WTC11 (cell line): Measurements from ENCODE around the gene AGMAT. TPM values are rescaled to one million over a fixed set of nuclear protein-coding genes. Genes with fewer than 3 reads are reported as not detected.

Source experiments
- ATAC-seq: fragments of 200-7000 bp; cut with Tn5 transposase; 2 replicates; pipeline ENCODE4 v1.10.0; 2021; ENCODE audit warnings: mild to moderate bottlenecking, moderate library complexity
- CTCF ChIA-PET: fragments of 300-600 bp; sonication (Branson Sonifier 250); formaldehyde crosslinking; loops from one replicate; lab custom pipeline; 2021; ENCODE audit warnings: antibody characterized with exemption; lab: Charles Lee
- POLR2A ChIA-PET: fragments of 350-600 bp; sonication (Branson Sonifier 250); formaldehyde crosslinking; loops from one replicate; lab custom pipeline; 2021; ENCODE audit warnings: antibody characterized with exemption; lab: Charles Lee
- DNase-seq: peaks from one replicate; pipeline ENCODE4 v3.0.0; 2021; ENCODE audit warnings: low spot score
- H3K27ac Mint-ChIP-seq: 2 replicates; pipeline ENCODE4 v1.8.0; 2021; ENCODE audit warnings: mixed read lengths
- H3K27me3 Mint-ChIP-seq: 2 replicates; pipeline ENCODE4 v1.8.0; 2021; ENCODE audit warnings: low read depth, mild to moderate bottlenecking, moderate library complexity, mixed read lengths
- H3K36me3 Mint-ChIP-seq: 2 replicates; pipeline ENCODE4 v1.8.0; 2021; ENCODE audit warnings: mixed read lengths
- H3K4me1 Mint-ChIP-seq: 2 replicates; pipeline ENCODE4 v1.8.0; 2022; ENCODE audit warnings: mixed read lengths
- H3K4me3 Mint-ChIP-seq: 2 replicates; pipeline ENCODE4 v1.8.0; 2021; ENCODE audit warnings: mild to moderate bottlenecking, moderate library complexity, mixed read lengths
- H3K9me3 Mint-ChIP-seq: 2 replicates; pipeline ENCODE4 v1.8.0; 2021; ENCODE audit warnings: mixed read lengths
- AR ChIP-seq: fragments of 250-450 bp; sonication (Bioruptor Pico); IDR thresholded peaks from 2 replicates; pipeline ENCODE4 v1.9.0; 2021; ENCODE audit warnings: mild to moderate bottlenecking
- ATF1 ChIP-seq: sonication (generic); formaldehyde crosslinking; IDR thresholded peaks from 2 replicates; pipeline ENCODE4 v1.8.1; 2023; ENCODE audit warnings: mild to moderate bottlenecking, moderate library complexity, missing genetic modification reagents
- FOXP1 ChIP-seq: sonication (generic); formaldehyde crosslinking; IDR thresholded peaks from 2 replicates; pipeline ENCODE4 v1.8.0; 2022; ENCODE audit warnings: missing genetic modification reagents, mild to moderate bottlenecking, moderate library complexity, borderline replicate concordance
- HMGA2 ChIP-seq: fragments of 250-450 bp; sonication (Bioruptor Pico); IDR thresholded peaks from 2 replicates; pipeline ENCODE4 v1.4.0; 2021; ENCODE audit warnings: mild to moderate bottlenecking, moderate library complexity
- HMGXB4 ChIP-seq: sonication (generic); formaldehyde crosslinking; IDR thresholded peaks from 2 replicates; pipeline ENCODE4 v1.8.1; 2023; ENCODE audit warnings: mild to moderate bottlenecking, moderate library complexity, missing genetic modification reagents
- IRF2 ChIP-seq: sonication (generic); formaldehyde crosslinking; IDR thresholded peaks from 2 replicates; pipeline ENCODE4 v1.8.0; 2022; ENCODE audit warnings: low read depth, missing genetic modification reagents, borderline replicate concordance
- NFE2L1 ChIP-seq: sonication (generic); formaldehyde crosslinking; IDR thresholded peaks from 2 replicates; pipeline ENCODE4 v1.8.1; 2023; ENCODE audit warnings: missing genetic modification reagents
- NR1H2 ChIP-seq: sonication (generic); formaldehyde crosslinking; IDR thresholded peaks from 2 replicates; pipeline ENCODE4 v1.9.0; 2021; ENCODE audit warnings: mild to moderate bottlenecking, moderate library complexity, missing genetic modification reagents
- NR2C2 ChIP-seq: sonication (generic); formaldehyde crosslinking; IDR thresholded peaks from 2 replicates; pipeline ENCODE4 v1.8.0; 2022; ENCODE audit warnings: mild to moderate bottlenecking, missing genetic modification reagents
- OVOL2 ChIP-seq: fragments of 250-450 bp; sonication (Bioruptor Pico); IDR thresholded peaks from 2 replicates; pipeline ENCODE4 v1.9.0; 2021; ENCODE audit warnings: mild to moderate bottlenecking, borderline replicate concordance
- PRRX2 ChIP-seq: fragments of 250-450 bp; sonication (Bioruptor Pico); IDR thresholded peaks from 2 replicates; pipeline ENCODE4 v1.8.0; 2021; ENCODE audit warnings: mild to moderate bottlenecking
- SMAD4 ChIP-seq: sonication (generic); formaldehyde crosslinking; IDR thresholded peaks from 2 replicates; pipeline ENCODE4 v1.8.0; 2022; ENCODE audit warnings: mild to moderate bottlenecking, missing genetic modification reagents
- ZNF121 ChIP-seq: sonication (generic); formaldehyde crosslinking; IDR thresholded peaks from 2 replicates; pipeline ENCODE4 v1.8.0; 2023; ENCODE audit warnings: missing genetic modification reagents
- ZNF263 ChIP-seq: sonication (generic); formaldehyde crosslinking; IDR thresholded peaks from 2 replicates; pipeline ENCODE4 v1.8.1; 2022; ENCODE audit warnings: low read depth, mild to moderate bottlenecking, moderate library complexity, missing genetic modification reagents
- total RNA-seq: library from RNA; stranded (reverse); gene quantifications from 3 replicates; pipeline ENCODE4 v1.2.3, GENCODE V29; 2021
- TF ChIP-seq, protein P1 (sequence below): fragments of 200-600 bp; IDR thresholded peaks from 2 replicates; pipeline ENCODE4 v1.8.0; 2022; ENCODE audit warnings: antibody characterized with exemption
- TF ChIP-seq, protein P2 (sequence below): sonication (generic); formaldehyde crosslinking; IDR thresholded peaks from 2 replicates; pipeline ENCODE4 v1.8.0; 2022; ENCODE audit warnings: mild to moderate bottlenecking, missing genetic modification reagents
- TF ChIP-seq, protein P3 (sequence below): sonication (generic); formaldehyde crosslinking; IDR thresholded peaks from 2 replicates; pipeline ENCODE4 v1.8.1; 2023; ENCODE audit warnings: mild to moderate bottlenecking, missing genetic modification reagents, borderline replicate concordance

AGMAT gene
- total RNA-seq, 1 experiment from 2014 or later = 5.5 TPM

DNA sequence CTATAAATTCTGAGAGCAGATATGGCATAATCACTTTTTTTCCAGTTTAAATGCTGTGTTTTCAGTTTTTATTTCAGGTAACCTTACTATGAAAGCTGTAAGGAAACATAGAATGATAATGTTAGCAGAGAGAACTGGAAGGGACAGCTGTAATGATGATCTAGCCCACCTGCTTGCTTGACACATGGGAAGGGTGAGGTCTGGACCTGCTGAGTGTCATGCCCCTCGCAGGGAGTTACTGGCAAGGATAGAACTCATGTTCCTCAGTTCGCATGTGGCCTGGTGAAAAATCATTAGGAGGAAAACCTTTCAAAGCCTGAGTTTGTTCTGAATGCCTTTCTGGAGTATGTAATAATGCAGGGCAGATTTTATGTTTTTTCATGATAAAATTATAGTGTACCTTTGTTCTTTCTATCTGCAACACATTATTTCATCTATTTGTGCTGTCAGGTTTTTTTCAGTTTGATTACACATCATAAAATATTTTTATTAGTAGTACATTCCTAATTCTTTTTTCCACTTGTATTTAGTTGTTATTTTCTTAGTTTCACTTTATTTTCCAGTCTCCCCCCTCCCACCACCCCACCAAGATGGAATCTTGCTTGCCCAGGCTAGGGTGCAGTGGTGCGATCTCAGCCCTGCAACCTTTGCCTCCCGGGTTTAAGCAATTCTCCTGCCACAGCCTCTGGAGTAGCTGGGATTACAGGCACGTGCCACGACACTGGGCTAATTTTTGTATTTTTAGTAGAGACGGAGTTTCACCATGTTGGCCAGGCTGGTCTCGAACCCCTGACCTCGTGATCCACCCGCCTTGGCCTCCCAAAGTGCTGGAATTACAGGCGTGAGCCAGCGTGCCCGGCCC is 40.4 kb upstream of the AGMAT start (continued):
- TF ChIP-seq, protein P1, sequence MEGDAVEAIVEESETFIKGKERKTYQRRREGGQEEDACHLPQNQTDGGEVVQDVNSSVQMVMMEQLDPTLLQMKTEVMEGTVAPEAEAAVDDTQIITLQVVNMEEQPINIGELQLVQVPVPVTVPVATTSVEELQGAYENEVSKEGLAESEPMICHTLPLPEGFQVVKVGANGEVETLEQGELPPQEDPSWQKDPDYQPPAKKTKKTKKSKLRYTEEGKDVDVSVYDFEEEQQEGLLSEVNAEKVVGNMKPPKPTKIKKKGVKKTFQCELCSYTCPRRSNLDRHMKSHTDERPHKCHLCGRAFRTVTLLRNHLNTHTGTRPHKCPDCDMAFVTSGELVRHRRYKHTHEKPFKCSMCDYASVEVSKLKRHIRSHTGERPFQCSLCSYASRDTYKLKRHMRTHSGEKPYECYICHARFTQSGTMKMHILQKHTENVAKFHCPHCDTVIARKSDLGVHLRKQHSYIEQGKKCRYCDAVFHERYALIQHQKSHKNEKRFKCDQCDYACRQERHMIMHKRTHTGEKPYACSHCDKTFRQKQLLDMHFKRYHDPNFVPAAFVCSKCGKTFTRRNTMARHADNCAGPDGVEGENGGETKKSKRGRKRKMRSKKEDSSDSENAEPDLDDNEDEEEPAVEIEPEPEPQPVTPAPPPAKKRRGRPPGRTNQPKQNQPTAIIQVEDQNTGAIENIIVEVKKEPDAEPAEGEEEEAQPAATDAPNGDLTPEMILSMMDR = no peak

DNA sequence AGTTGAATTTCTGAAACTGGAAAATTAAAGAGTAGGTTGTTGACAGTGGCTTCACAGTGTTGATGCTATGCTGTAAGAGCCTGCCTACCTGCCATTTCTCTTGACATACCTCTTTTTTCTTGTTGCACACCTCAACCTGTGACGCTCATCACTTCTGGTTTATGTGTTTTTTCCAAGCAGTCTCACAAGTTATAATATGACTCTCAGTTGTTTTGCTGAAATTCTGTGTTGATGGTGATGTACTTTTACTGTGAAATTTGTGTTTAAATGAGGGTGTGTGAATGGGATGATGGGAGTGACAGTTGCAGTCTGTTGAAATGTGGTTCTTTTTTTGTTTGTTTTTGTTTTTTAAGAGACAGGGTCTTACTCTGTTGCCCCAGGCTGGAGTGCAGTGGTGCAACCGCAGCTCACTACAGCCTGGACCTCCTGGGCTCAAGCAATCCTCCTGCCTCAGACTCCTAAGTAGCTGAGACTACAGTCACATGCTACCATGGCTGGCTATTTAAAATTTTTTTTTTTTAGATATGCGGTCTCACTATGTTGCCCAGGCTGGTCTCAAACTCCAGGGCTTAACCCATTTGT is 39.4 kb upstream of the AGMAT start:
- H3K9me3 Mint-ChIP-seq = no peaks in the 10 kb centered on the region
- CTCF ChIA-PET = no interaction called here
- H3K36me3 Mint-ChIP-seq = peaks cover 21% of the 10 kb centered on the region; the same call in 1 of the 2 replicates

GRCh38 chr1:15623435-15623834 is 38.6 kb upstream of the AGMAT start:
- POLR2A ChIA-PET = no interaction called here
- CTCF ChIA-PET = interaction anchor here (0.6 kb wide), 1 partner anchor 354 kb away, joined by 5 read pairs; no protein-coding TSS in a partner anchor
- no peak for DNase-seq
- TF ChIP-seq AR (CRISPR knock-in tag) (no peak), NFE2L1 (no peak), PRRX2 (CRISPR knock-in tag) (no peak), FOXP1 (CRISPR knock-in tag) (no peak), OVOL2 (CRISPR knock-in tag) (no peak), HMGXB4 (CRISPR knock-in tag) (no peak), IRF2 (no peak), SMAD4 (CRISPR knock-in tag) (no peak), ATF1 (CRISPR knock-in tag) (no peak), NR2C2 (no peak), ZNF263 (CRISPR knock-in tag) (no peak), HMGA2 (CRISPR knock-in tag) (no peak)
- TF ChIP-seq, protein P2, sequence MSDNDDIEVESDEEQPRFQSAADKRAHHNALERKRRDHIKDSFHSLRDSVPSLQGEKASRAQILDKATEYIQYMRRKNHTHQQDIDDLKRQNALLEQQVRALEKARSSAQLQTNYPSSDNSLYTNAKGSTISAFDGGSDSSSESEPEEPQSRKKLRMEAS (CRISPR knock-in tag) = no peak
- TF ChIP-seq, protein P3, sequence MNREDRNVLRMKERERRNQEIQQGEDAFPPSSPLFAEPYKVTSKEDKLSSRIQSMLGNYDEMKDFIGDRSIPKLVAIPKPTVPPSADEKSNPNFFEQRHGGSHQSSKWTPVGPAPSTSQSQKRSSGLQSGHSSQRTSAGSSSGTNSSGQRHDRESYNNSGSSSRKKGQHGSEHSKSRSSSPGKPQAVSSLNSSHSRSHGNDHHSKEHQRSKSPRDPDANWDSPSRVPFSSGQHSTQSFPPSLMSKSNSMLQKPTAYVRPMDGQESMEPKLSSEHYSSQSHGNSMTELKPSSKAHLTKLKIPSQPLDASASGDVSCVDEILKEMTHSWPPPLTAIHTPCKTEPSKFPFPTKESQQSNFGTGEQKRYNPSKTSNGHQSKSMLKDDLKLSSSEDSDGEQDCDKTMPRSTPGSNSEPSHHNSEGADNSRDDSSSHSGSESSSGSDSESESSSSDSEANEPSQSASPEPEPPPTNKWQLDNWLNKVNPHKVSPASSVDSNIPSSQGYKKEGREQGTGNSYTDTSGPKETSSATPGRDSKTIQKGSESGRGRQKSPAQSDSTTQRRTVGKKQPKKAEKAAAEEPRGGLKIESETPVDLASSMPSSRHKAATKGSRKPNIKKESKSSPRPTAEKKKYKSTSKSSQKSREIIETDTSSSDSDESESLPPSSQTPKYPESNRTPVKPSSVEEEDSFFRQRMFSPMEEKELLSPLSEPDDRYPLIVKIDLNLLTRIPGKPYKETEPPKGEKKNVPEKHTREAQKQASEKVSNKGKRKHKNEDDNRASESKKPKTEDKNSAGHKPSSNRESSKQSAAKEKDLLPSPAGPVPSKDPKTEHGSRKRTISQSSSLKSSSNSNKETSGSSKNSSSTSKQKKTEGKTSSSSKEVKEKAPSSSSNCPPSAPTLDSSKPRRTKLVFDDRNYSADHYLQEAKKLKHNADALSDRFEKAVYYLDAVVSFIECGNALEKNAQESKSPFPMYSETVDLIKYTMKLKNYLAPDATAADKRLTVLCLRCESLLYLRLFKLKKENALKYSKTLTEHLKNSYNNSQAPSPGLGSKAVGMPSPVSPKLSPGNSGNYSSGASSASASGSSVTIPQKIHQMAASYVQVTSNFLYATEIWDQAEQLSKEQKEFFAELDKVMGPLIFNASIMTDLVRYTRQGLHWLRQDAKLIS (CRISPR knock-in tag) = no peak
- Mint-ChIP-seq H3K36me3 (peaks cover 17% of the 10 kb centered on the region; the same call in 1 of the 2 replicates), H3K4me3 (no peak overlapping the region), H3K9me3 (no peaks in the 10 kb centered on the region), H3K27me3 (no peaks in the 10 kb centered on the region), H3K27ac (no peak overlapping the region), H3K4me1 (peaks cover 25% of the 10 kb centered on the region)
- ATAC-seq = no peak

More for the DNA sequence above, 39.4 kb upstream of the AGMAT start:
- POLR2A ChIA-PET = interaction anchor here (0.6 kb wide), 1 partner anchor 28 kb away, joined by 3 read pairs; no protein-coding TSS in a partner anchor
- TF ChIP-seq NR1H2 (no peak), ZNF121 (peak; percentile 50; the same call in 1 of the 2 replicates)
- Mint-ChIP-seq H3K27ac (peak overlapping the region; percentile 64), H3K4me1 (peaks cover 20% of the 10 kb centered on the region), H3K4me3 (no peak overlapping the region), H3K27me3 (no peaks in the 10 kb centered on the region)
- ATAC-seq = no peak
- no peak for DNase-seq
